Measurements from ENCODE around the gene DSEL.
A peak's percentile ranks its signal among the peaks of the same experiment; 100 is the strongest.

The DSEL gene

DNA sequence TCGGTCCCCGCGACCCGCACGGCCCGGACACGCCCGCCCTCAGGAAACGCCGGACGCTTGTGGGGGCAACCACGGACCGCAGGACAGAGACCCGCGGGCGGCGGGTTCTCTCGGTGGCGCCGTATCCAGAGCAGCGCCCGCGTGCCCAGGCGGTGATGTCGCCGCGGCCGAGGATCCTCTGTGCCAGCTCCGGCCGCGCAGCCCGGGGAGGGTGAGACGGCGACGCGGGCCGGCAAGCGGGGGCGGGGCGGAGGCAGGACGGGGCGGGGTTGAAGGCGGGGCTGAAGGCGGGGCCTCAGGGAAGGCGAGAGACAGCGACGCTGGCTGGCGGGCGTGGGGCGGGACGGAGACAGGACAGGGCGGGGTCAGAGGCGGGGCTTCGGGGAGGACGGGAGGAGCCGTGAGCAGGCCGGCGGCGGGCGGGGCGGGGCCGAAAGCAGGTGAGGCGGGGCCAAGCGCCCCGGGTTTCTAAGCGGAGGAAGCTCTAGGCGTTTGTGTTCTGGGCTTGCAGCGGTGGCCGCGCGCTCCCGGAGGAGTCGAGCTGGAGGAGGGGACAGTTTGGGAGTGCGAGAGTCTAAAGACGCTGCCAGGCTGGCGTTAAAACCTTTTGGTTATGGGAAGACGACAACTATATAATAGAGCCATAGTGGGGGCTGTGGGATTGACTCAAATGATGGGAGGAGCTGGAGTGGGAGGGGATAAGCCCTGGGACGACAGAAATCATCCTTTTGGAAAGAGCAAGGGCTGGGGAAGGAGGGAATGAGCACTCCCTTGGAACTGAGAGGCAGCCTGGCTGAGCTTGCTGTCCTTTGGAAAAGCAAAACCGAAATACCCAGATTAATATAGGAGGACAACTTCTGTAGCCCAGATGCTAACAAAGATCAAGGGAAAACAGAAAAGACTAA lies at the start of gene DSEL:
DSEL (minus strand) TSS at position 182 of the 905 bp plus-strand sequence. CDS start 2,112 bp downstream, outside the sequence.
- DNase-seq (ENCODE audit: low read depth, low spot score): peak; percentile 94

DNA sequence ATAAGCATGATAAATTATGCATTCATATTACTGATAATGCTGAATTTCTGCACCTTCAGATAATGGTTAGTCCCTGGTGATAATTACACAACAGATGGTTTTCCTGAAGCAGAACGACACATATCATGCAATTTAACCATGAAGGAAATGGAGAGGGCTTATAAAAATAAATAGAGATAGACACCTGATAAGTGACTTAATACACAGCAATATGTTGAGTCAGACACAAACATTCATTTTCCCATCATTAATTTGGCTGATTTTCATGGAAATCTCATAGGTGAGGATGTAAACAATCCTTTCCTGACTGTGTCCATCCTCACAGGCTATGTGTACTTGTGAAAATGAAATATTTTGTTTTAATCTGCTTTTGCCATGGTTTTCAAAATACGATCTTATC lies 36.9 kb upstream of the DSEL start:
- no peak for DNase-seq (ENCODE audit: low read depth, low spot score)

DNA sequence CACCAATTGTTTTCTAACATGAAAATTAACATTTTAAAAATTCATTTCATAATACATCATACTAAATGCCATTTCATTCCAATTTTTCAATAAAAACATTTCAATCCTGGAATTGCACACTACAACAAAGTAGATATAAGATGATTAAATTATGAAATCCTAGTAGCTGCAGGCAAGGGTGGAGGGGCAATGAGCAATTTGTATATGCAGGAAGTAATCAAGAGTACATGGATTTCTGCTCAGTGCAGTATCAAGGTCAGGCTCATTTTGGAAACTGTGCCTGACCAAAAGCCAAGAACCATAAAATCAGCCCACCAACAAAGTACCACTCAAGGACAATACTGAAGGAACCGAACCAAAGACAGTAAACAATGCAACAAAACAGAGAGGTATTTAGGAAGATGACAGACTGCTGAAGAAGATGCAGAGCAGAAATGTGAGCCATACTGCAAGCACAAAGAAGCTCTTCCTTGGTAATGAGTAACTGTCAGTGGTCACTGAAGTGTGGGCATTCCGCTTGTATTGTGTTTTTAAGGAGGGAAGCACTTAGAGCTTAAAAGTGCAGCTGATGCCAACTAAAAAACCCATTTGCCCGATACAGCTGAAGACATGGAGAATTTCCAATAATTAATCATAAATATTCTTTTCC lies 34.5 kb upstream of the DSEL start:
- no peak for DNase-seq (ENCODE audit: low read depth, low spot score)

DNA sequence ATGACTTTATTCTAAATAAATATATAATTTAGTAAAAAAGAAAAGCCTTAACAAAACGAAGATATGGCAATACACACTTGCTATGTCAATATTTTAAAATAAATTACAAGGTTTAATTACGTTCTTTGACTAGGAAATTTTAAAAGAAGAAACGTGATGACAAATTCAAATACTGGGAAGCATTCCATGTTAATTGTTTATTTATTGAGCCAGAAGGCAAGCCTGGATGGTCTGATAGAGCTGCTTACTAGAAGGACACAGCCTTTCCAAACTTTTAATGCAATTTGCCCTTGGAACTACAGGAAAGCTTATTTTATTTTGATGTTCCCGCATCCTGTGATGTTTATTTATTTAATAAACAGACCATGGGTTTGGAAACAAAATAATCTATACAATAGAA lies 33.4 kb upstream of the DSEL start:
- no peak for DNase-seq (ENCODE audit: low read depth, low spot score)

DNA sequence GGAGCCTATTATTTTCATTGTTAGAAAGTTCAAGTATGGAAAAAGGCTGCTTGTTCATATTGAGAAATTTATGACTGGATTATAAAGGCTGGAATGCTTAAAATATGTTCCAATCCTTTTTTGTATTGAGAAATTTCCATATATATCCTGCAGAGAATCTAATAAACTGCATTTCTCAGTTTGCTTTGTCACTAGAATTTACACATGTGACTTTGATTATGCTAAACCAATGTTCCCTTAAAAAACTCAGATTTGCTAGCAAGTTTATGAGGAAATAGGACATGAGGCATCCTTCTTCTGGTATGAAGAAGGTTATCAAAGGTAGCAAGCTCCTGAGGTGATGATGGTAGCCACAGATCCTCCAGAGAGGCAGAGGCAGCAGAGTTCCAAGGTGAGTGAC lies 29.2 kb upstream of the DSEL start:
- DNase-seq (ENCODE audit: low read depth, low spot score): no peak

DNA sequence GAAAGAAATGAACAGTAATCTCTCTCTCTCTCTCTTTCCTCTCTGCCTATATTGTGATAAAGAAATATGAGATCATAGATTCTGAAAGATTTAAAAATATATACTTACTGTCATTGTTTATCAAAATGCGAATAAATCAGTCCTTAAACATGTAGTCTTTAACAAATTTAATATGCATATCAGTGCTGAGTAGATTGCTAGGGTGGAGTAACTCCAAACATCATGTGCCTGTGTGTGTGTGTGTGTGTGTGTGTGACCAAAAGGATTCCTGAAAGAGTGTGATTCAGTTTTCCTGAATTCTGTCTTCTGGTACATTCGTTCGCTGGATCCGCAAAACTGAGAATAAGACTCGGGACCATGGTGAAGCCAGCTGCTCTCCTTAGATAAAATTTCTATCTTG lies 24.0 kb upstream of the DSEL start:
- DNase-seq (ENCODE audit: low read depth, low spot score): no peak

DNA sequence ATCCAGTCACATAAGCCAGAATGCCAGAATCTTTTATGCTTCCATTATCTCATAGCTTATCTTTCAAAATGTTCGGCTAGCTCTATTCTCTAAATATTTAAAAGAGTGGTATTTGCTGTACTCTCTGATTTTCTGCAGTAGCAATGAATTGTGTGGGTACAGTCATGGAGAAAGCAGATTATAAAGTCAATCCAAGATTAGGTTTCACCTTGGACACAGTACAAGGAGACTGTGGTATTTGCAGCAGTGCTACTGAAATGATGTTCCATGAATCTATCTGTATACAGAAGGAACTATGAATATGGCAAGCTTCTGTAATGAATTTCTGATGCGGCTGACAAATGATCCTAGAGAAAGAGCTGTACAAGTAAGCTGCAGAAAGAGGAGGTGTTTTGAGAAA lies 15.4 kb upstream of the DSEL start:
- DNase-seq (ENCODE audit: low read depth, low spot score): no peak

DNA sequence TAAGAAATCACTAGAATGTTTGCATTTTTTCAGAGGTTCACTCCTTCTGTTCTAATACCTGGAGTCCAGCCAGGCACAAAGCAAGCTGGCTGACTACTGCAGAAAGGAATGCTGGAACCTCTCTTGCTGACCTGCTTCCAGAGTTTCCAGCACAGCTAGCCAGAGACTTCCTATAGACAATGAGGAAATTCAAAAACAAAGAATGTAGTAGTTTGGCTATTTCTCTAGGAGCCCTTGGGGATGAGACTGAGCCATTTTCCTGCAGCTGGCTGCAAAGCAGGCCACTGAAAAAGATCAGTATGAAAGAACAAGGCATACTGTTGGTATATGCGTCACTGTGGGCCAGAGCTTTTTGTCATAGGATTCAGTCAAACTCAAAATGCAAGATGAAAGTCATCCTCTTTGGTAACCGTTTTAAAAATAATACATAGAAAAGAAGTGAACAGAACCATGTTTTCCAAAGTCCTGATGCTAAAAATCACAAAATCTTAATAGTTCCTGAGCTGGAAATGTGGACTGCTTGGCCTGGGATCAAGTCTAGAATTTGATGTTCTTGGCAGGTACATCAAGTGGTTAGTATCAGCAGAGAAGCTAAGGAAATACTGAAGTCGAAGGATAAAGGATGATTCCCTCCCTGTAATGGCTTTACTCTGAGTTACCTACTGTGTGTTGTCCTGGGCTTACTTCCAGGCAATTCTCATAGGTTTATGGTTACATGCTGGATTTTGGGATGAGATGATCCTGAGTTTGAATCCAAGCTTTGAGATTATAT lies 9.0 kb upstream of the DSEL start:
- DNase-seq (ENCODE audit: low read depth, low spot score): peak; percentile 65

DNA sequence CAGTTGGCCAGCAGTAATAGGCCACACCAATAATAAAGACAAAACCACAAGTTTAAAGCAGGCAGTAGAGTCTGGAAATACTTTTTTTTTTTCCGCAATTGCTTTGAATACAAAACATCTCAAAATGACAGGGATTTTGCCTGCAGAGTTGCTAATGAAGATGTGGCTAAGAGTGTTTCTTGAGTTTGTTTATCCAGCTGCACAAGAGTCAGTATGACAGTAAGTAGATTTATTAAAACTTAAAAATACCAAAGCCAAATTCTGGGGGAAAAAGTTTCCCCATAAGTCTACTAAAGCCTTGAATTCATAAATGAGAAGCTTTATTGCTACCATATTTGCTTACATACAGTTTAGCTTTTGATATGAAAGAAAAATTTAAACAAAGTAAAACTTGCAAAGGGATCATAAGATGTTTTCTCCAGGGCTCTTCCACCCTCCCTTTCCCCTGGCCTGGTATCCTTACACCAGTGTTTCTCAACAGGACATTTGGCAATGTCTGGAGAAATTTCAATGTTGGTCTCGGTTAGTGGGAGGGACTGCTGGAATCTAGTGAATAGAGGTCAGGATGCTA lies 3.9 kb upstream of the DSEL start:
- no peak for DNase-seq (ENCODE audit: low read depth, low spot score)

DNA sequence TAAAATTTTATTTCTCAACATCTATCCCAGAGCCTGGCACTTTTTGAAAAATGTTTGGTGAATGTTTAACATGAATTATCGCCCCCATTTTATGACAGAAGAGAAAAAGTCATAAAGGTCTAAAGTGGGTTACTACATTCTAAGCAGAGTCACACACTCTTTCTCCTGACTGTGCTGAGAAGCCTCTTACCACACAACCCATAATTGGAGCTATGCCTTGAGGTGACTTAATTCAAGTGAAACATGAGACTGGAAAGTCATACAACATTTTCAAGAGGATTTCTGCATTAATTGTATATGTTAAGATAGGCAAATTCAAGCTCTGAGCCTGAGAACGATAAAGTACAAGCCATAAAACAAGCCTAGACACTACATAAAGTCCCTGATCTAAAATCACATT lies 3.1 kb upstream of the DSEL start:
- no peak for DNase-seq (ENCODE audit: low read depth, low spot score)

DNA sequence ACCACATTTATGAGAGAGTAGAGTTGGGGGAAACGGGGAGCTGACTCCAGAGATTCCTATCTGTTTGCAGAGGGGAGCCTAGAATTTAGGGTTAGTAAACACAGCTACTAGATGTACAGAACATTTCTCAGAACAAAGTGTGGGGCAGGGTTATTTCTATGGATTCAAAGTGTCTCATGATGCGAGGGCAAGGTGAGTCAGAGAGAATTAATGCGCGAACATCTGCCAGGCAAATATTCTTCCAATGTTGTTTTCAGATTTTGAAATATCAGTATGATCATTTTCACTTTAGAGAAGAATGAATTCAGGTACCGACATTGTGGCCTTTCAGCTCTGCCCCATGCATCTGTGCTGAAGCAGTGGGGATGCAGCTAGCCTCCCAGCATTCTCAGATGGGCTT lies 2.0 kb upstream of the DSEL start:
- DNase-seq (ENCODE audit: low read depth, low spot score): no peak

DNA sequence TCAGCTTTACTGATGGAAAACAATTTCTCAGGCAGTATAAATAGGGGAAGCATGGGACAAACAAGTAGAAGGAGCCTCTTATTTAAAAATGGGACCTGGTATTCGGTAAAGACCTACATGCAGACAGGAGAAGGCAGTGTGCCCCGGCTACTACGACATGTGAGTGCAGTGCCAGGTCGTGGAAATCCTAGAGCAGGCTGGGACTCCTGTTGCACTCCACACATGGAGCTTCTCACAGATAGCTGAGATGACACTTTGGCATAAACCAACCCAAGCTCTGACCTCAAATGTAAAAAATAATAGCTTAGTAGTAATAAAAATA lies 885 bp upstream of the DSEL start:
- DNase-seq (ENCODE audit: low read depth, low spot score): no peak

DNA sequence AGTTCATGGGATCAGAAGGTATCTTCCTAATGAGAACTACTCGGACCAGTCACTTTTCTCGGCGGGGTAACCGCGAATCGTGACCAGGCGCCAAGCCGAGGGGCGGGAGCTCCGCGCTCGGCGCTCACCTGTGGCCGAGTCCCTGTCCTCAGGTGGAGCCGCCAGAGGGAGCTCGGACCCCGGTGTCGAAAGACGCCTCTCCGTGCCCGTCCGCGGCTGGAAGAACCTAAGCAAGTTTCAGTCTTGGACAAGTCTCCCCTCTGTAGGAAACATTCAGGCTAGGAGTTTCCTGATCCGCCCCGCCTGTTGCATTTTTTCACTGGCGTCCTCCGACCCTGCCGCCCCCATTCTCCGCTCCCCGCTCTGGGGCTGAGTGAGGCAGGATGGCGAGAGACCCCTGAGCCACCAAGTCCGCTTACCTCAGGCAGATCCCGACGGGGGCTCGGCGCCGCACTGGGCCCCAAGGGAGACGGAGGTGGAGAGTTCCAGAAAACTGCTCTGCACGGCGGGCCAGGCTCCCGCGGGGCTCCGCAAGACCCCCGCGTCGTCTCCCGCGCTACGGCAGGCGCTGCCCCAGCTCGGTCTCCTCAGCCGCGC lies 480 bp downstream of the DSEL start:
- peak; percentile 93 for DNase-seq (ENCODE audit: low read depth, low spot score)

DNA sequence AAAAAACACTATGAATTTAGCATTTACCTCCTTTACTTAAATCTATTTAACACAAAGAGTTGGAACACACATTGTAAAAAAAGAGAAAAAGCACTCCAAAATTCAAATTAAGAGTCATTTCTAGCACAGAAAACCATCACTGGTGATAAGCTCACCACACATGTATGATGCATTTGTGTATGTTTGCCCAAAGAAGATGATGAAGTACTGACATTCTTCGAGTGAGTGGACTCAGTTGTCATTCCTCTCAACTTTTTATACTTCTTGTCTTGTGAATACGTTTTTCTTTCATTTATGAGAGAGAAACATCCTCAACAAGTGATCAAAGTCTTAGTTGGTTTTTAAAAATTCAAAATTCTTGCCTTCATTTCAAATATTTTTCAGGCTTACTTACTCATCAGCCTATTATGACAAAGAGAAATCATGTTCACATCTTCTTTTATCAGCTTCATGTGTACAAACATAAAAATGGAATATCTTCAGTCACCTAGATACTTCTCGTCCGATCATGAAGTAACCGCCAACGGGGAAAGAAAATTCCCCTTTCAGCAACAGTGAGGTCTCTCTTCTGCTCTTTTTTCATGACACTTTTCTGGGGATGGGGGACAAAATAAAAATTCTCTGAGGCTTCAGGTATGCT lies 1.5 kb downstream of the DSEL start:
- DNase-seq (ENCODE audit: low read depth, low spot score): no peak

DNA sequence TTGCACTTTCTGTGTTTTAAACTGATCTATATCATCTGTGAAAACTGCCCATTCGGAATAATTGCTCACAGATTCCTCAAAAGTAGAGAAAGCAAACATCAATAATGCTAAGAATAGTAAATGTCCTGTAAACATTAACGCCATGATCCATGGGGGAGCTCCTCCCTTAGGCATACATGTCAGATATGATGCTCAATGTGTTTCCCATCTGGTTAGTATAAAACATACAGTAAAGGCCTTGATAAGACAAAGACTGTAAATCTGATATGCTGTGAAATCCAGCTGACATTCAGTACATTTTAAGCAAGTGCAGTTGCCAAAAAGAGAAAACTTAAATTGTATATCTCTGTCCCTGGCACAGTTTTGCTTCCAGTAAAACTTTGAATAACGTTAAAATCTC lies 2.1 kb downstream of the DSEL start:
- no peak for DNase-seq (ENCODE audit: low read depth, low spot score)

DNA sequence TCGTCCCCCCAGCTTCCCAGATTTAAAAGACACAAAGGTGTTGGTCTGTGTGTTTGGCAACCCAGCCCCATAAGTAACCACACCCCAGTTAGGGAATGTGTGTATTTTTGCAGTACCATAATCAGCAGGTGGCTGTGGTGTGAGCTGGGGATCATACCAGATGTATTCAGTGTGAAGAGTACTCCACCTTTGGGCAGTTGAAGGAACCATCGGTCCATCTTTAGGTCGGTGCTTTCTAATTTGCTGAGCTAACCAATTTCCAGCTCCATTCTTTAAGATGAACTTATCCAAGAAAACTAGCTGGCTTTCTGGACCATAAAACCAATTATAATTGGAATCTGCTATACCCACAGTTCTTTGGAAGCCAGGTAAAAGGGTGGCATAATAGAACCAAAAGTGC lies 3.2 kb downstream of the DSEL start:
- no peak for DNase-seq (ENCODE audit: low read depth, low spot score)

DNA sequence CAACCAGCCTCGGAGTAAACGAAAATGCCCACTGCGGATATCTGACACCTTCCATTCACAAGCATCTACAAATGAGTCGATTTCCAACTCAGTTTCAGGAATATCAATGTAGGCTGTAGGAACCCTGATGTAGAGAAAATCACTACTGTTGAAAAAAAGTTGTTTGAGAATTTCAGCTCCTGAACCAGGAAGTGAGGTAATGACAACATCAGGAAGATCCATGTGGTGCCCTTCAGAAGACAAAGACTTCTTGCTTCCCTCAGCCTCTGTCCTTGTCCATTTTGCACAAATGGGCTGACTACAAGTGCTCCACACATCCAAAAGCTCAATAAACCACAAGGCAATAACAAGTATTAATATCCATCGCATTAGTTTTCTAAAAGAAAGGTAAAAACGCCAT lies 4.7 kb downstream of the DSEL start:
- no peak for DNase-seq (ENCODE audit: low read depth, low spot score)

DNA sequence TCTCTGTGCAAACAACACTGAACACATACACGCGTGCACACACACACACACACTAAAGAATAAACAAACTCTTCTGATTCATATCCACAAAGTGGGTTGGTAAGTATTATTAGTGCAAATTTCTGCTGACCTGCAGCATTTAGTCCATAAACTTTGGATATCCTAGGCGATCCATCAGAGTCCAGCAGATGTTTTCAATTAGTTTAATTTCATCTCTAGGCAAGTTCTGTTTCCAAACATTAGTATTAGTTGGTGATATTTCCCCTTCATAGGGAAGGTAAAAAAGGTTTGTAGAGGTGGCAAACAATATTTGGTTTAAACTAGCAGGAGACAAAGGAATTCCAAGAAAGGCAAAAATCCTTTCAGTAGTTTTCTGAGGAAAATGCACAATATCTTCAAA lies 5.7 kb downstream of the DSEL start:
- DNase-seq (ENCODE audit: low read depth, low spot score): no peak

DNA sequence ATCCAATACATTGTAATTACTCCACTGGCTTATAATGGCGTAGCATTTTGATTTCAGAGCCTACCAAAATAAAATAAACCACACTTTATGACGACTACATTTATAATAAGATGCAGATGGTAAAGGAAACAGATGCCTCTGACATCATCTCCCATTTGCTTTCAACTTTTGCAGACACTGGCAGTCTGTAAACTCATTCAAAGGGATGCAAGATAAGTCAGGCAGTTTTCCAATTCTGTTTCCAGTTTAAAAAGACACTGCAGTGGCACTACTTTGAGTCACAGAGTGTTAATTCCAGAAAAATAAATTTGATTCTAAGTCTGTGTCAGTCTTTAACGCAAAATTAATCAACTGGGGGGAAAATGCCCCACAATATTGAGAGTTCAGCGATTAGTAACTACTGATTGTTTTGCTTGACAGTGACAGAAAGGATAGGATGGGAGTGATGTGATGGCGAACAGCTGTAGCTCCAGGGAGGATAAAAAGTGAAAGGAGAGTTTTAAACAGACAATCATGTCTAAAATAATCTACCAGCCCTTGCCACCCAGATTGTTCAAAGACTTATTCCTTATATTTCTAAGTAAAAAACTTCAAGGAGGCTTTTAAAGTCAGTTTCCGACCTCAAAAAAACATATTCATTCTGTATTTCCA lies 6.7 kb downstream of the DSEL start:
- DNase-seq (ENCODE audit: low read depth, low spot score): no peak

DNA sequence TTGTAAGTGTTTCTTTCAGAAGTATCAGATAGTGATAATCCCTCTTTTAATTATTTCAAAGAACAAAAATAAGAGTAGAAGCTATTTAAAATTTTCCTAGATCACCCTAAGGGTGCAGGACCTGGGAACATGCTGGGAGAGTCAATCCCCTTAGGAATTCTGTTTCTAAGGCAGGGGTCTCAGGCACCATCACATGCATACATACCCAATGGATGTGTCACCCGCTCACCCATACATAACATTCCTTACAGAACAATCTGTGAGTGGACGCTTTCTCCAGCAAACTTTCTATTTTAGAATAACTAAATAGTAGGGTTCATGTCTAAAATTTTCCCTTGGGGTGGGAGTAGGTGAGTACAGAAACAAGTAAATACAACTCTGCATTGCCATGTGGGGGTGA lies 8.4 kb downstream of the DSEL start:
- no peak for DNase-seq (ENCODE audit: low read depth, low spot score)

DNA sequence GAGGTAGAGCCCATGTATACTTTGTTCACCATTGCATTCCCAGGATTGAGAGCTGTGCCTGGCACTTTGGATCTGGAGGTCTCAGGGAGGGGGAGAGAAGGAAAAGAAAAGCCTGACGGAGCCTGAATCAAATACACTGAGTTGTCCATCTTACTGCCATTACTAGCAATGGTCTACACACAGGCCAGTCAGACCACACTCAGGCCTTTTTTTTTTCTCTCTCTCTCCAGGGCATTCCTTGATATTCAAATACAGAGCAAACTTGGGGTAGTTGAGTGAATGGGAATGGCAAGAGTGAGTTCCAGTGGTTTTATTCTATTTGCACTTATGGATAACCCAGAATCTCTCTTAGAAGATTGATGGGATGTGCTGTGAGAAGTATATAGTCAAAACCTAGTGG lies 11.8 kb downstream of the DSEL start:
- DNase-seq (ENCODE audit: low read depth, low spot score): no peak

All from ELF-1 (cell line).